Stimulated activated CD8-positive, alpha-beta memory T cell treated with anti-CD3 and anti-CD28 coated beads, Interleukin-7, amount 100 ng/mL, for 1 hour (primary cell): ENCODE data around the gene DSG2.

Experiments
- DNase-seq, 2 donors: peaks; one replicate each; pipeline ENCODE4 v3.0.0-alpha.2; 2020; ENCODE audit warnings: low read depth in 2 of 2

The DSG2 gene

DNA sequence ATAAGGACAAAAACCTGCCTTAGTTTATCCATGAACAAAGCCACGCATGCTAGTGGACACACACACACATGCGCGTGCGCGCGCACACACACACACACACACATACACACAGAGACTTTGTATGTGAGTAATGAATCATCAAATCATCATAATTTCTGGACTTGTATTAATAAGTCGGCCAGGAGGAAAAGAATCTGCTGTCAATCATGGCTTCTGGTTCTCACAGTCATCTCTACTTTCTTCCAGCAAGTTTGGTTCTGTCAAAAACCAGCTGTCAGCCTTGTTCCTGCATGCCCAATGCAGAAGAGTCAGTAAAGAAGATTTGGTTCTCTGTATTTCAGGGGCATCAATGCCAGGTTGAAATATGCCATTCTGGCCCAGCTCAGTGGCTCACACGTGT lies 92.6 kb downstream of the DSG2 start:
- no peak for DNase-seq

DNA sequence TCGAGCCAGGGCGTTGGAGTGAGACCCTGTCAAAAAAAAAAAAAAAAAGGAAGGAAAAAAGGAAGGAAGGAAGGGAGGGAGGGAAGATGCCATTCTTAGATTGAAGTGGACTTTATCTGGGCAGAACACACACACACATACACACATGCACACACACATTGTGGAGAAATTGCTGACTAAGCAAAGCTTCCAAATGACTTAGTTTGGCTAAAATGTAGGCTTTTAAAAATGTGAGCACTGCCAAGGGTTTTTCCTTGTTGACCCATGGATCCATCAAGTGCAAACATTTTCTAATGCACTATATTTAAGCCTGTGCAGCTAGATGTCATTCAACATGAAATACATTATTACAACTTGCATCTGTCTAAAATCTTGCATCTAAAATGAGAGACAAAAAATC lies 93.1 kb downstream of the DSG2 start:
- no peak for DNase-seq

DNA sequence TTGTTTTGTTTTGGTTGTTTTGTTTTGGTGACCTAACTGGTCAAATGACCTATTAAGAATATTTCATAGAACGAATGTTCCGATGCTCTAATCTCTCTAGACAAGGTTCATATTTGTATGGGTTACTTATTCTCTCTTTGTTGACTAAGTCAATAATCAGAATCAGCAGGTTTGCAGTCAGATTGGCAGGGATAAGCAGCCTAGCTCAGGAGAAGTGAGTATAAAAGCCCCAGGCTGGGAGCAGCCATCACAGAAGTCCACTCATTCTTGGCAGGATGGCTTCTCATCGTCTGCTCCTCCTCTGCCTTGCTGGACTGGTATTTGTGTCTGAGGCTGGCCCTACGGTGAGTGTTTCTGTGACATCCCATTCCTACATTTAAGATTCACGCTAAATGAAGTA lies 93.7 kb downstream of the DSG2 start, which contains the start of gene TTR:
TSS of gene TTR (plus strand) at position 250 of the 400 bp plus-strand sequence. CDS start at position 276, 26 bp downstream.
- no peak for DNase-seq

DNA sequence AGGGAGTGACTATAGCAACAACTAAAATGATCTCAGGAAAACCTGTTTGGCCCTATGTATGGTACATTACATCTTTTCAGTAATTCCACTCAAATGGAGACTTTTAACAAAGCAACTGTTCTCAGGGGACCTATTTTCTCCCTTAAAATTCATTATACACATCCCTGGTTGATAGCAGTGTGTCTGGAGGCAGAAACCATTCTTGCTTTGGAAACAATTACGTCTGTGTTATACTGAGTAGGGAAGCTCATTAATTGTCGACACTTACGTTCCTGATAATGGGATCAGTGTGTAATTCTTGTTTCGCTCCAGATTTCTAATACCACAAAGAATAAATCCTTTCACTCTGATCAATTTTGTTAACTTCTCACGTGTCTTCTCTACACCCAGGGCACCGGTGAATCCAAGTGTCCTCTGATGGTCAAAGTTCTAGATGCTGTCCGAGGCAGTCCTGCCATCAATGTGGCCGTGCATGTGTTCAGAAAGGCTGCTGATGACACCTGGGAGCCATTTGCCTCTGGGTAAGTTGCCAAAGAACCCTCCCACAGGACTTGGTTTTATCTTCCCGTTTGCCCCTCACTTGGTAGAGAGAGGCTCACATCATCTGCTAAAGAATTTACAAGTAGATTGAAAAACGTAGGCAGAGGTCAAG lies 94.7 kb downstream of the DSG2 start:
- no peak for DNase-seq

DNA sequence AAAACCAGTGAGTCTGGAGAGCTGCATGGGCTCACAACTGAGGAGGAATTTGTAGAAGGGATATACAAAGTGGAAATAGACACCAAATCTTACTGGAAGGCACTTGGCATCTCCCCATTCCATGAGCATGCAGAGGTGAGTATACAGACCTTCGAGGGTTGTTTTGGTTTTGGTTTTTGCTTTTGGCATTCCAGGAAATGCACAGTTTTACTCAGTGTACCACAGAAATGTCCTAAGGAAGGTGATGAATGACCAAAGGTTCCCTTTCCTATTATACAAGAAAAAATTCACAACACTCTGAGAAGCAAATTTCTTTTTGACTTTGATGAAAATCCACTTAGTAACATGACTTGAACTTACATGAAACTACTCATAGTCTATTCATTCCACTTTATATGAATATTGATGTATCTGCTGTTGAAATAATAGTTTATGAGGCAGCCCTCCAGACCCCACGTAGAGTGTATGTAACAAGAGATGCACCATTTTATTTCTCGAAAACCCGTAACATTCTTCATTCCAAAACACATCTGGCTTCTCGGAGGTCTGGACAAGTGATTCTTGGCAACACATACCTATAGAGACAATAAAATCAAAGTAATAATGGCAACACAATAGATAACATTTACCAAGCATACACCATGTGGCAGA lies 97.3 kb downstream of the DSG2 start:
- DNase-seq, result no peak

DNA sequence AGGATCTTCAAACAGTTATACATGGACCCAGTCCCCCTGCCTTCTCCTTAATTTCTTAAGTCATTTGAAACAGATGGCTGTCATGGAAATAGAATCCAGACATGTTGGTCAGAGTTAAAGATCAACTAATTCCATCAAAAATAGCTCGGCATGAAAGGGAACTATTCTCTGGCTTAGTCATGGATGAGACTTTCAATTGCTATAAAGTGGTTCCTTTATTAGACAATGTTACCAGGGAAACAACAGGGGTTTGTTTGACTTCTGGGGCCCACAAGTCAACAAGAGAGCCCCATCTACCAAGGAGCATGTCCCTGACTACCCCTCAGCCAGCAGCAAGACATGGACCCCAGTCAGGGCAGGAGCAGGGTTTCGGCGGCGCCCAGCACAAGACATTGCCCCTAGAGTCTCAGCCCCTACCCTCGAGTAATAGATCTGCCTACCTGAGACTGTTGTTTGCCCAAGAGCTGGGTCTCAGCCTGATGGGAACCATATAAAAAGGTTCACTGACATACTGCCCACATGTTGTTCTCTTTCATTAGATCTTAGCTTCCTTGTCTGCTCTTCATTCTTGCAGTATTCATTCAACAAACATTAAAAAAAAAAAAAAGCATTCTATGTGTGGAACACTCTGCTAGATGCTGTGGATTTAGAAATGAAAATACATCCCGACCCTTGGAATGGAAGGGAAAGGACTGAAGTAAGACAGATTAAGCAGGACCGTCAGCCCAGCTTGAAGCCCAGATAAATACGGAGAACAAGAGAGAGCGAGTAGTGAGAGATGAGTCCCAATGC lies 98.3 kb downstream of the DSG2 start:
- no peak for DNase-seq

DNA sequence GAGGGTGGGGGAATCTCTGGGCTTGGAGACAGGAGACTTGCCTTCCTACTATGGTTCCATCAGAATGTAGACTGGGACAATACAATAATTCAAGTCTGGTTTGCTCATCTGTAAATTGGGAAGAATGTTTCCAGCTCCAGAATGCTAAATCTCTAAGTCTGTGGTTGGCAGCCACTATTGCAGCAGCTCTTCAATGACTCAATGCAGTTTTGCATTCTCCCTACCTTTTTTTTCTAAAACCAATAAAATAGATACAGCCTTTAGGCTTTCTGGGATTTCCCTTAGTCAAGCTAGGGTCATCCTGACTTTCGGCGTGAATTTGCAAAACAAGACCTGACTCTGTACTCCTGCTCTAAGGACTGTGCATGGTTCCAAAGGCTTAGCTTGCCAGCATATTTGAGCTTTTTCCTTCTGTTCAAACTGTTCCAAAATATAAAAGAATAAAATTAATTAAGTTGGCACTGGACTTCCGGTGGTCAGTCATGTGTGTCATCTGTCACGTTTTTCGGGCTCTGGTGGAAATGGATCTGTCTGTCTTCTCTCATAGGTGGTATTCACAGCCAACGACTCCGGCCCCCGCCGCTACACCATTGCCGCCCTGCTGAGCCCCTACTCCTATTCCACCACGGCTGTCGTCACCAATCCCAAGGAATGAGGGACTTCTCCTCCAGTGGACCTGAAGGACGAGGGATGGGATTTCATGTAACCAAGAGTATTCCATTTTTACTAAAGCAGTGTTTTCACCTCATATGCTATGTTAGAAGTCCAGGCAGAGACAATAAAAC lies 100.2 kb downstream of the DSG2 start:
- DNase-seq, result no peak
